Activated T-cell treated with anti-CD3 and anti-CD28 coated beads, Interleukin-2, amount 50 U/mL, for 48 hours (primary cell): ENCODE measurements around the gene EIF3A.
"Not testable (repeated sequence)": the region's sequence is repeated elsewhere in the genome, so short reads cannot be mapped to it uniquely, and the experiment has no call there.

ENCODE experiments used
- DNase-seq, 2 experiments: peaks; one replicate each; pipeline ENCODE4 v3.0.0-alpha.2; 2020

EIF3A gene

DNA sequence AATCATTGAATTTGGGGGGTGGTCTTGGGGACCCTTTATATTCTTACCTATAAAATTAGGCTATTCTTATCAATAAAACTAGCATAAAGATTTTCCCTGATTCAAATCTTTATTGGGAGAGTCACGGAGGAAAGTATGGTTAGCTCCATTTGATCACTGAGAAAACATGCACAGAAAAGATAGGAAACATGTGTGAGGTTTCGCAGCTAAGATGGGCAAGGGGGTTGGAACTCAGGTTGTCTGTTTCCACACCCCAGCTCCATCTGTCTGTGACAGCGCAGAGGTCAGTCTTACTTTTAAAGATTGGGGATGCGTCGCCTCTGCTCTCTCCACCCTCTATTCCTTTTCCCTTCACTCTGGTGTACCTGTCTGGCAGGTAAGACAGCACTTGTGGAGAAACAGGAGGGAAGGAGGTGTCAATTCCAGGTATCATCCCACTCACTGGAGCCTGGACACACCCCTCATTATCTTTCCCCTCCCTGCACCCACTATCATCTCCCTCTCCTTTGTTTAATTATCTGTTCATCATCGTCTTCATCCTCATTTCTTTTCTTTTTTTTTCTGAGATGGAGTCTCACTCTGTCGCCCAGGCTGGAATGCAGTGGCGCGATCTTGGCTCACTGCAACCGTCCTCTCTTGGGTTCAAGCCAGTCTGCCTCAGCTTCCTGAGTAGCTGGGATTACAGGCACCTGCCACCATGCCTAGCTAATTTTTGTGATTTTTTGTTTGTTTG lies 20.9 kb upstream of the EIF3A start:
- no peak for DNase-seq

DNA sequence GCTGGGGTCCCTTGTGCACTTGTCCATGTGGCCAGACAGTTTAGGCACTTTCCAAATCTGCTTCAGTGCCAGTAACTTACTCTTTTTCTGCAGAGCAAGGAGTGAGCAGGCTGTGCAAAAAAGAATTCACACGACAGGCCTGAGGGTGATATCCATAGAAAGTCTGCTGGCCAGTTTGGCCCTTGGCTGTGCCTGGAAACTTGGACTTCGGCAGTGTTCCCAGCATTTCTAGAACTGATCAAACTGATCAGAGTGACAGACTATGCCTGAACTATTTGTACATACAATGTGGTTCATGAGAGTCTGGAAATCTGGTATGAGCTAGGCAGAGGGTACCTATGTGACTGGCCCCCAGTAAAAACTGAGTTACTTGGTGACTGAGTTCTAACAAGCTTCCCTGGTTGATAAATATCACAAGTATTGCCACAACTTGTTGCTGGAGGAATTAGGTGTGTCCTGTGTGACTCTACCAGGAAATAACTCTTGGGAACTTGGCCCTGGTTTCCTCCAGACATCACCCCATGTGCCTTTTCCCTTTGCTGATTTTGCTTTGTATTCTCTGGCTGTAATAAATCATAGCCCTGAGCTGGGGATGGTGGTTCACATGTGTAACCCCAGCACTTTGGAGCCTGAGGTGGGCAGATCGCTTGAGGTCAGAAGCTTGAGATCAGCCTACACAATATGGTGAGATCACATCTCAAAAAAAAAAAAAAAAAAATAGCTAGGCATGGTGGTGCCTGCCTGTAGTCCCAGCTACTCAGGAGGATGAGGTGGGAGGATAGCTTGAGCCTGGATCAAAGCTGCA lies 20.0 kb upstream of the EIF3A start:
- DNase-seq: no peak

DNA sequence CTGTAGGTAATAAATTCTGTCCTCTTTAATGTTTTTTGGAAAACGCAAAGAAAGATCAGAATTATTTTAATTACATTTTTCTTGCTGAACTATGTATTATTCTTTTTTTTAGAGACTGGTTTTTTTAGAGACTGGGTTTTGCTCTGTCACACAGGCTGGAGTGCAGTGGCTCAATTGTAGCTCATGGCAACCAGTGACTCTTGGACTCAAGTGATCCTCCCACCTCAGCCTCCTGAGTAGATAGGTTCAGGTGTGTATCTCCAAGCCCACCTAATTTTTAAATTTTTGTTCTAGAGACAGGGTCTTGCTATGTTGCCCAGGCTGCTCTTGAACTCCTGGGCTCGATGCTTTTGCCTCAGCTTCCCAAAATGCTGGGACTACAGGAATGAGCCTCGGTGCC lies 18.0 kb upstream of the EIF3A start:
- no peak for DNase-seq

DNA sequence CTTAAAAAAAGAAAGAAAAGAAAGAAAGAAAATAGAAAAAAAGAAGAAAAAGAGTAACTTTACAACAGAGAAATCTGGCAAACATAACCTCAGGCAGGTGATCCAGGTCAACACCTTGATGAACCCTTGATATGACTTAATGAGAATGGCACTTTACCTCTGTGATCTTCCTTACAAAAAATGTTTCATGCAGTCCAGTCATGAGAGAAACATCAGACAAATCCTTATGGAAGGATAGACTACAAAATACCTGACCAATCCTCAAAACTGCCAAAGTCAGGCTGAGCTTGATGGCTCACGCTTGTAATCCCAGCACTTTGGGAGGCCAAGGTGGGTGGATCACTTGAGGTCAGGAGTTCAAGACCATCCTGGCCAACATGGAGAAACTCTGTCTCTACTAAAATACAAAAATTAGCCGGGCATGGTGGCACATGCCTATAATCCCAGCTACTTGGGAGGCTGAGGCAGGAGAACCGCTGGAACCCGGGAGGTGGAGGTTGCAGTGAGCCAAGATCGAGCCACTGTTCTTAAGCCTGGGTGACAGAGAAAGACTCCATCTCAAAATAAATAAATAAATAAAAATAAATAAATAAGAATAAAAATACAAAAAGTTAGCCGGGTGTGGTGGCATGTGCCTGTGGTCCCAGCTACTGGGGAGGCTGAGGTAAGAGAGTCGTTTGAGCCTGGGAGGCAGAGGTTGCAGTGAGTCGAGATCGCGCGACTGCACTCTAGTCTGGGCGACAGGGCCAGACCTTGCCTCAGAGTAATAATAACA lies 16.2 kb upstream of the EIF3A start:
- not testable (repeated sequence) for DNase-seq

DNA sequence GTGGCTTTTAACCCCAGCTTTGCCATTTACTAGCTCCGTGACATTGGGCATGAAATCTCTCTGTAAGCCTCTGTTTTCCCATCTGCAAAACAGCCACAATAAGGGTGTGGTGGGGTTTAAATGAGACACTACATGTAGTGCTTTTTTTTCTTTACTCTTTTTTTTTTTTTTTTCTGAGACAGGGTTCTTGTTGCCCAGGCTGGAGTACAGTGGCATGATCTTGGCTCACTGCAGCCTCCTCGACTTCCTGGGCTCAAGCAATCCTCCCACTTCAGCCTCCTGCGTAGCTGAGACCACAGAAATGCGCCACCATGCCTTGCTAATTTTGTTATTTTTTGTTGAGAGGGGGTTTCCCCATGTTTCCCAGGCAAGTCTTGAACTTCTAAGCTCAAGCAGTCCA lies 15.0 kb upstream of the EIF3A start:
- no peak for DNase-seq

DNA sequence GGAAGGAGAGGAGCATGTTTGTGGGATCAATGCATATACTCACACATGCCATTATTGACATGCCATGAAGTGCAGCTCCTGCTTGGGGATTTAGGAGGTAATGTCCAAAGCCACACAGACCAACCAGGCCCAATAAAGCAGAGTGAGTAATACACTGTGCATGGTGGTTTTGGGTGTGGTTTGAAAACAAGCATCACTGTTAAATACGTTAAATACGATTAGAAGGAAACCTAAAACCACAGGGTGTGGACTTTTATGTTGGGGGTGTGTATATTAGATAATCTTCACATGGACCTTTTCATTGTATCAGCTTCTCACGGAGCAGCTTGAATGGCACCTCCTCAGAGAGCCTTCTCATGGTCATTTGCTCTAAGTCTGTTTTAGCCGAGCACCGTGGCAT lies 10.4 kb upstream of the EIF3A start:
- DNase-seq: no peak

DNA sequence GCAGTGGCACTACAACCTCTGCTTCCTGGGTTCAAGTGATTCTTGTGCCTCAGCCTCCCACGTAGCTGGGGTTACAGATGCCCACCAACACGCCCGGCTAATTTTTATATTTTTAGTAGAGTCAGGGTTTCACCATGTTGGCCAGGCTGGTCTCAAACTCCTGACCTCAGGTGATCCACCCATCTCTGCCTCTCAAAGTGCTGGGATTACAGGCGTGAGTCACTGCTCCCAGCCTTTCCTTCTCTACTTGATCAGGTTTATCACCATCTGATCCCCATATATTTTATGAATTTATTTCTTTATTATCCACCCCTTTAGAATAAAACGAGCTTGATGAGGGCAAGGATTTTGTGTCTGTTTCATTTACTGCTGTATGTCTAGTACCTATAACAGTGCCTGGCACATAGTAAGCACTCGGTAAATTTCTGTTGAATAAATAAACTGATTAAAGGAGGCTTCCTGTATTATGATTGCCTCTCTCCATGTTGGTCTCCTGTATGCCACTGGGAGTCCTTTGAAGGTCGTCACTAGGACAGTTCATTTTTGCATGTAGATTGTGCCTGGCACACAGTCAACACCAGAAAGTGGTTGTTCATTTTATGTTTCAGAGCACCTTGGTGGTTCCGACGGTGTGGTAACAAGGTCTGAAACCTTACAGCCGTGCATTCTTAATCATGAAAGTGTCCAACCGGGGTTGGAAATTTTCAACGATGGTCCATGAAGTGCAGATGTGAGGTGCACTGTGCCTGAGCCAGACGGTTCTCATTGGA lies 9.6 kb upstream of the EIF3A start:
- peak in 1 of 2 experiments; percentile 27 for DNase-seq

DNA sequence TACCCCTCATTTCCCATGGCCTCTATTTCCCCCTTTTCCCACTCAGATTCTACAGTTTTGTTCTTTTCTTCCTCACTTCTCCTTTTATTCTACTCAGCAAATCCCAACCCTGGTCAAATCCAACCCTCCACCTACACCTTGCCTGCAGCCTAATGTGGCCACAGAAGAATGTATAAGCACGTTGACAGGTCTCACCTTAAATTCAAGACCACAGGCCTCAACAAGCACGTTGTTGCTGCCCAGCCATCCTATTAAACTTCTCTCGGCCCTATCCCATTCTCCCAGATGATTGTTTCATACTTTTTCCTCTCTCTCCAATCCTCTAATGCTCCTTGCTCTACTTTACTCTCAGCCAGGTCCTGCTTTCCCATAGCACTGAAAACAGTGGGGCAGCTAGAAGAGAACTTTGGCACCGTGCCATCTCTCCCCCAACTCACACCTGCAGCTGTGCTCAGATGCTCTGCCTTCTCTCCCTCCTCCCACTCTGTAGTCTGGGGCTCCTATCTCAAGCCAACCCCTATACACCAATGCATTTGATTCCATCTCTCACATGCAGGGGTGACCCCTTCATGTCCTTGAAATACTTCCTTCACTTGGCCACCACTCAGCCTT lies 6.8 kb upstream of the EIF3A start:
- DNase-seq: no peak

DNA sequence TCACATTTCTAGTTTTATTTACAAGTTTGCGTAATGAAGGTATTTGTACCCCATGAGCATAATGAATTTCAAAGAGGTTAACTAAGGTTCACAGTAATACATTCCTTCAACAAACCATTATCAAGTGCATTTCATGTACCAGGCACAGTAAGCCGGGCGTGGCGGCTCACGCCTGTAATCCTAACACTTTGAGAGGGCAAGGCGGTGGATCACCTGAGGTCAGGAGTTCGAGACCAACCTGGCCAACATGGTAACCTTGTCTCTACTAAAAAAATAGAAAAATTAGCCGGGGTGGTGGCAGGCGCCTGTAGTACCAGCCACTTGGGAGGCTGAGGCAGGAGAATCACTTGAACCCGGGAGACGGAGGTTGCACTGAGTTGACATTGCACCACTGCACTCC lies 4.3 kb upstream of the EIF3A start:
- no peak for DNase-seq

DNA sequence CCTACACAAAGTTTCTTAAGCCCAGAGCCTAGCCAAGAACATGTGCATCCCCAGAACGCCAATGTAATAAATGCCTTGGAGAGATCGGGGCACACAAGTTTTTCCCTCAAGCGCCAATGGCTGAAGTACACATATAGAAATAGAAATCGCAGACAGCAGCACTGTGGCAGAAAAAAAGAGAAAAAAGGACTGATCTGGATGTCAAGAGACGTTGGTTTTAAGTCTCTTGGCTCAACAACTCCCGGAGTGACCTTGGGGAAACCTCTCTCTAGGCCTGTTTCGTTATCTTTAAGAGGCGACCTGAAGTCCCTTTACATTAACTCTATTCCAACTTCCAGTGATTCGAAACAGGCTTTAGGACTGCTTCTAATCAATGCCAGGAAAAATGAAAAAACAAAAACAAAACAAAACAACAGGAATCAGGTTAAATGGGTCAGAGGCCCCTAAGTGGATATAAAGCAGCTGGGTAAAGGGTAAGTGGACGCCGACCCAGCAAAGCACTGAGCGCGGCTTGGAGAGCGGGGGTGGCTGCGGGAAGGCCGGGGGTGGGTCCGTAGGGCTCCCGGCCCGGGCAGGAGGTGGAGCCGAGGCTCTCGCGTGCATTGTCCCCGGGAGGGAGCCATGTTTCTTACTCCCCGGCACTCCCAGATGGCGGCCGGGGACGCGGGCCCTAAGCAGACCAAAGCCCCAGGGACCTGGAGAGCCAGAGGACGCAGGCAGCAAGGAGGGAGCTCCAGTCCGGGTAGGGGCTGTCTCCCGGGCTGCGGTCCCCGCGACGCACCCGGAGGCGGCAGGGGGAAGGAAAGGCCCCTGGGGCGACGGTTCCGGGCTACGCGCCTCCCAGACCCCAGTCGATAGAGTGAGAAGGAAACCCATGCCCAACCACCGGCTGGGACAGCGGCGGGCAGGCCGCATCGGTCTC lies 757 bp downstream of the EIF3A start:
- peak; percentile 73 to 83 for DNase-seq

DNA sequence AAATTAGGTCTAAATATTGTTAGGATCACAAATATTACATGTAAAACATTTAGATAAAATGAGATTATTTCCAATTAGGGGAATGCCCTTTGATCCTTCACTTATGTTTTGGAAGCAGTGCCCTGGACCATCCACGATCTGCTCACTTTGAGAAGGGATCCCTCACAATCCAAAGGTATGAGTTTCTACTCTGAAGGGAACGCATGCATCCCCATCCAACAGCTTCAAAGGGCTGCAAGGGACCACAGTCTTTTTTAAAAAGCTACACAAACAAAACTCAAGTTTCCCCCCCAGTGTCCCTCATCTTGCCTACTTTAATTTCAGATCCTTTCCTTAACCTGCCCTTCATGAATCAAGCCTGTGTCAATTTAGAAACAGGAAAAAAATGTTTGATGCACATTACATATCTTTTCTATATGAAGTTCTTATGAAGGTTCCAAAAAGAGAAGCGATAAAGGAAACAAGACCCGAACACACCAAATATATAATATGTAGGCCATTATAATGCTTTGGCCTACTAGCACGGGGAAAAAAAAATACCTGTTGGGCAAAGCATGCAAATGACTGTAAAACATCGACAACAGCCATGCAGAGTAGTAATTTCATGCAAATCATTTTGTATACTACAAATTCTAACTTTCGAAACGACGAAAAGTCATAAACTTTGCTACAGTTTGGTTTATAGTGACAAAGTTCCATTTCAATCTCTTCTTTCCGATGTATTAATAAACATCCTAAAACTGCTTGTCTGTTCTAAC lies 2.0 kb downstream of the EIF3A start:
- DNase-seq: no peak

DNA sequence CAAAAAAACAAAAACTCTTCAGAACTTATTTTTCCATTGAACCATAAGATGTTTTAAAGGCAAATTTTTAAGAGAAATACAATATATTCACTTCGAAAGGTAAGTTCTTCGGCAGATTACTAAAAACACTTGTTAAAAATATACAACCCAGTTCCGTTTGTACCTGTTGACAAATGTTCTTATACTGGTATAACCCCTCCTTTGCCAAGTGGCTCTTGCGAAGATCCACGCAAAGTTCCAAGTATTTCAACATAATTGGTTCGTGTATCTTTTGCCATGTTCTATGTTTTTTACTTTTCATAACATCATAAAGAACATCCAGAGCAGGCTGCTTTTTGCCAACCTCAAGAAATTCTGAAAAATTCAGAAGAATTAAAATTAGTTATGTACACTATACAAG lies 7.0 kb downstream of the EIF3A start:
- no peak for DNase-seq

DNA sequence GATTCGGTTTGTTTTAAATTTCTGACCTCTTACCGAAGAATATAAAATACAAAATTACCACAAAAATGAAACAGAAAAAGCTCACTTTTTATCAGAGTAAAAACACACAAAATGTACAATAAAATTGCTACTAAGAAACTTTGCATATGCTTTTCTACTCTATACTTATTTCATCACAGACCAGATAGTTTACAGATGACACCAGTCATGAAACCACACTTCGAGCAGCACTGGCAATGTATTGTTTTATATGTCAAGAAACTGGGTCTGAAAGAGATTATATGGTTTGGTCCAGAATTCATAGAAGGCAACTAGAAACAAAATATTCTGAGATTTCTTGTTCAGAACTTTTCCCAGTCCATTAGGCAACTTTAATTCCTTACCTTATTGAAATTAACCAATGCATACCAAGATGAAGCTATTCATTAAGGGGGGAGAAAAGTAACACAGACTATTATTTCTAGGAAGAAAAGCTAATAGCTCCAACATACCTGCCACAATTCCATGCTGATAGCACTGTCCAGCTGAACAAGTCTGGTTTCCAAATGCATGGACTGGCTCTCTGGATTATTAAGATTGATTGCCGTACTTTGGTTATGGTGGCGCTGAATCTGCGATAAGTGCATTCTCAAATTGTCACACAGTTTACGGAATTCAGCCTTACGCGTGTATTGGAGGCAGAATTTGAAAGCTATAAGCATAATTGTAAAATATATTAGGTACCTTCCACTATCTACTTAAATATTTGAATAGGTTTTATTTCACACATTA lies 10.0 kb downstream of the EIF3A start:
- DNase-seq: no peak

DNA sequence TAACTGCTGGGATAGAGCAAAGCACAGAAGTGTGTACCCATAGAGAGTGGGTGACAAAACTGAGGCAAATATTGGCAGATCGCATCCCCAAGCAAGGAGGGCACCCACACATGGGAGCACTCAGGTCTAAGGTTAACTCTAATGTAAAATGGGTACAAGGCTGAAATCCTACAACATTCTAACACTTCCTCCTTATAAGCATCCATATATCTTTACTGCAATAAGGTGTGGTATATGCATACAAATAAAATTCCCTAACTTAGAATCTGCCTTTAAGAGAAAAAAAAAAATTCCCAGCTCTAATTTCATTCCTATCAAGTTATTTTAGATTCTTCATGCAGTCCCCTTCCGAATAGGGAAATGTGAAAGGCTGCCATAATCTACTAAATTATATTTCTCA lies 18.7 kb downstream of the EIF3A start:
- DNase-seq: no peak

DNA sequence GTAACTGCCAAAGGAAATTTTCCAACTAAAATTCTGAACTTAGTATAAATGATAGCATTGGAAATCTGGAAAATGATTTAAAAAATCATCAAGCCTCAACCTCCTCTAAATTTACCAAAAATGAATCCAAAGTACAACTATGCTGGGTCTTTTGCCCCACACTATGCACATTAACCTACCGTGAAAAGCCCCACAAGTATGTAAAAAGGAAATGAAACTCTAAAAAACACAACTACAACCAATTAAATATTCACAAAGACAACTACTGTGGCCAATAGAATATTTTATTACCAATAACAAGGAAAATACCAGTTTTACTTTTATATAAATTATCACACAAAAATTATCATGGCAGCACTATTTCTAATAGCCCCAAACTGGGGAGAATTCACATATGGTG lies 19.3 kb downstream of the EIF3A start:
- no peak for DNase-seq

DNA sequence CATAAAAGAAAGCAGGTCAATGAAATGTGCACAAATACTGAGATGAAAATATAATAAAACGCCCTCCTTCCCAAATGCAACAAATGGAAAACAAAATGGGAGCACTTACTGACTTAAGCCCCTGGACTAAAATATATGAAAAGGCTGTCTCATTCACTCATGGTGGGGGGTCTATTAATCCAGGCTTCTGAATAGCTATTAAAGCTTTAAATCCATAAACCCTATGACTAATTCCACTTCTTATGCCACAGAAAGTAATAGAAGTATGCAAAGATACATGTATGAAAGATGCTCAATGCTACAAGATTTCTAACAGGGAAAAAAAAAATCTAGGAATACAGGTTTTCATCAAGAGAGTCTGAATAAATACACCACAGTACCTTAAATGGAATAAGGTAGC lies 20.5 kb downstream of the EIF3A start:
- no peak for DNase-seq

DNA sequence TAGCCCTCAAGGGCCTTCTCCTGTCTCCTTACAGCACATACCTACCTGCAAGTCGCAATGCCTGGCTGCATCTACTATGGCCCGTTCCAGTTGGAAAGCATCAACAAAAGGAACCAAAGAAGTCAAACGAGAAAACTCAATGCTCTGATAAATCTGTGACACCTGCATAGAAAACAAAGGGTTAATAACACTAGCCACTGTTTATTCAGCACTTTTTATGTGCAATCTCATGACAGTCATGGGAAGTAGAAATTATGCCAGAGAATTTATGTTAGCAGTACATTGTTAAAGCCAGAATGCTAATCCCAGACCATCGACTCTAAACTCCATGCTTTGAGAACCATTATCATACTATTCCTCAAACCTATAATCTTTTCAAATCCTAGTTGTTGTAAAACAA lies 21.1 kb downstream of the EIF3A start:
- no peak for DNase-seq

DNA sequence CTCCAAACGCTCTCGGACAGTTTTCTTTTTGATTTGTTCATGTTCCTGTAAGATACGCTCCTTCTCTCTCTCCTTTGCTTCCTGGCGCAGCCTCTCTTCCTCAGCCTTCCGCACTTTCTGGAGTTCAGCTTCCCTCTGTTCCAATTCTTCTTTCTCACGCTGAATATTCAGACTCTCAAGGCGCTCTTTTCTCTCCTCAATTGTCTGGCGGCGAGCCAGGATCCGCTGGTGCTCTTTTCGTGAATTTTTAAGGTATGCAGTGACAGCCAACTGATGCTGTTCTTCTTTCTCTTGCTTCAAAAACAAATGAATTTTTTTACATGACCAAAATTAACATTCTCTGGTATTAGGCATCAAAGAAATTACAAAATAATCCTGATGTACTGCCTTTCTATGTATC lies 22.6 kb downstream of the EIF3A start:
- DNase-seq: no peak

DNA sequence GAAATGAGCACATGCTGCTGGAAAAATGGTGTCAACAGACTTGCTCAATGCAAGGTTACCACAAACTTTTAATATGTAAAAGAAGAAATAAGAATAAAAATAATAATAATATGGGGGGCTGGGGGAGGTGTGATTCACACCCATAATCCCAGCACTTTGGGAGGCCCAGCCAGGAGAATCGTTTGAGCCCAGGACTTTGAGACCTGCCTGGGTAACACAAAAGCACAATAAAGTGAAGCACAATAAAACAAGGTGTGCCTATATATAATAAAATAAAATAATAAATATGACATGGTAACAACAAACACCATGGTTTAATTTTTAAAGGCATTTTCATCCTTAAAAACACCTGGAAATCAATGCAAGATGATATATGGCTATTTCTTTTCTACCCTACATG lies 25.1 kb downstream of the EIF3A start:
- no peak for DNase-seq

DNA sequence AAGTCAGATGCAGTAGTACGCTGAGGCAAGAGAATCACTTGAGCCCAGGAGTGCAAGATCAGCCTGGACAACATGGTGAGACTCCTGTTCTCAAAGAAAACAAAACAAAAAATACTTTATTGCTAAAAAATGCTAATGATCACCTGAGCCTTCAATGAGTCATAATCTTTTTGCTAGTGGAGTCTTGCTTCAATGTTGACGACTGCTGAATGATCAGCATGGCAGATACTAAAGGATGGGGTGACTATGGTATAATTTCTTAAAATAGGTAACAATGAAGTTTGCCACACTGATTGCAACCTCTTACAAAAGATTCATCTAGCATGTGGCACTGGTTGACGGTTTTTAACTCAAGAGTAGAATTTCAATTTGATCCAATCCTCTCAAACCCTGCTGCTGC lies 28.8 kb downstream of the EIF3A start:
- no peak for DNase-seq
